SK-N-MC (cell line): ENCODE measurements around the gene PHF12.

Experiments
- EZH2 ChIP-seq: fragments of 200-600 bp; sonication (generic); IDR thresholded peaks from one replicate; pipeline ENCODE4 v1.6.1; 2017; ENCODE audit warnings: antibody characterized with exemption
- FOXP2 ChIP-seq: optimal IDR thresholded peaks from 2 replicates; pipeline ENCODE3; 2011; ENCODE audit warnings: mild to moderate bottlenecking, moderate library complexity; ENCODE audit not compliant: insufficient read depth; ENCODE audit errors: extremely low read length, control extremely low read depth
- POLR2AphosphoS5 ChIP-seq: IDR thresholded peaks from 2 replicates; pipeline ENCODE4 v1.6.1; 2012; ENCODE audit warnings: mild to moderate bottlenecking, low read depth, low read length, borderline replicate concordance

- TF ChIP-seq EZH2, result no peak
- no peak for TF ChIP-seq POLR2AphosphoS5
- no peak for TF ChIP-seq FOXP2
Measured at GRCh38 chr17:28938552-28938951, 12.8 kb downstream of the PHF12 start.
